ENCODE data around the gene GNB1.

Gene GNB1

GRCh38 chr1:1832166-1832565, 58.7 kb downstream of the GNB1 start:
- in situ Hi-C loops (cut with HindIII; ENCODE audit: low pct_unique_long_range_greater_than_20kb, low sequenced_read_pairs), result no loop called here
- DNase-seq (ENCODE audit: low read depth in 1 of 2, low spot score in 1 of 2), result no peak

GRCh38 chr1:1827089-1827848, 63.6 kb downstream of the GNB1 start:
- TF ChIP-seq JUND (IDR thresholded peaks at IDR 0.05; ENCODE audit: low read depth), result no peak
- in situ Hi-C loops (cut with HindIII; ENCODE audit: low pct_unique_long_range_greater_than_20kb, low sequenced_read_pairs), result no loop called here
- no peak for DNase-seq (ENCODE audit: low read depth in 1 of 2, low spot score in 1 of 2)

More at GRCh38 chr1:1832166-1832565, 58.7 kb downstream of the GNB1 start:
- no peak for TF ChIP-seq JUND (IDR thresholded peaks at IDR 0.05; ENCODE audit: low read depth)

- no peak for DNase-seq (ENCODE audit: low read depth in 1 of 2, low spot score in 1 of 2)
- in situ Hi-C loops (cut with HindIII; ENCODE audit: low pct_unique_long_range_greater_than_20kb, low sequenced_read_pairs), result no loop called here
- TF ChIP-seq JUND (IDR thresholded peaks at IDR 0.05; ENCODE audit: low read depth), result no peak
Observed at GRCh38 chr1:1826356-1827088, 64.4 kb downstream of the GNB1 start.

GRCh38 chr1:1825217-1825616, 65.7 kb downstream of the GNB1 start:
- in situ Hi-C loops (cut with HindIII; ENCODE audit: low pct_unique_long_range_greater_than_20kb, low sequenced_read_pairs), result no loop called here
- no peak for TF ChIP-seq JUND (IDR thresholded peaks at IDR 0.05; ENCODE audit: low read depth)
- DNase-seq (ENCODE audit: low read depth in 1 of 2, low spot score in 1 of 2), result no peak

- no peak for DNase-seq (ENCODE audit: low read depth in 1 of 2, low spot score in 1 of 2)
- TF ChIP-seq JUND (IDR thresholded peaks at IDR 0.05; ENCODE audit: low read depth), result no peak
- in situ Hi-C loops (cut with HindIII; ENCODE audit: low pct_unique_long_range_greater_than_20kb, low sequenced_read_pairs), result no loop called here
Observed at GRCh38 chr1:1819762-1820161, 71.1 kb downstream of the GNB1 start.

- no peak for TF ChIP-seq JUND (IDR thresholded peaks at IDR 0.05; ENCODE audit: low read depth)
- DNase-seq (ENCODE audit: low read depth in 1 of 2, low spot score in 1 of 2), result no peak
- in situ Hi-C loops (cut with HindIII; ENCODE audit: low pct_unique_long_range_greater_than_20kb, low sequenced_read_pairs), result no loop called here
Observed at GRCh38 chr1:1817221-1817620, 73.7 kb downstream of the GNB1 start.

- no peak for DNase-seq (ENCODE audit: low read depth in 1 of 2, low spot score in 1 of 2)
- in situ Hi-C loops (cut with HindIII; ENCODE audit: low pct_unique_long_range_greater_than_20kb, low sequenced_read_pairs), result no loop called here
- TF ChIP-seq JUND (IDR thresholded peaks at IDR 0.05; ENCODE audit: low read depth), result no peak
Observed at GRCh38 chr1:1815606-1816281, 75.1 kb downstream of the GNB1 start.

- in situ Hi-C loops (cut with HindIII; ENCODE audit: low pct_unique_long_range_greater_than_20kb, low sequenced_read_pairs), result no loop called here
- no peak for TF ChIP-seq JUND (IDR thresholded peaks at IDR 0.05; ENCODE audit: low read depth)
- DNase-seq (ENCODE audit: low read depth in 1 of 2, low spot score in 1 of 2), result no peak
Observed at GRCh38 chr1:1809489-1809888, 81.4 kb downstream of the GNB1 start.

GRCh38 chr1:1808206-1808605, 82.7 kb downstream of the GNB1 start:
- TF ChIP-seq JUND (IDR thresholded peaks at IDR 0.05; ENCODE audit: low read depth), result no peak
- in situ Hi-C loops (cut with HindIII; ENCODE audit: low pct_unique_long_range_greater_than_20kb, low sequenced_read_pairs), result no loop called here
- DNase-seq (ENCODE audit: low read depth in 1 of 2, low spot score in 1 of 2), result no peak

- TF ChIP-seq JUND (IDR thresholded peaks at IDR 0.05; ENCODE audit: low read depth), result no peak
- no peak for DNase-seq (ENCODE audit: low read depth in 1 of 2, low spot score in 1 of 2)
- in situ Hi-C loops (cut with HindIII; ENCODE audit: low pct_unique_long_range_greater_than_20kb, low sequenced_read_pairs), result no loop called here
Observed at GRCh38 chr1:1806890-1807289, 84.0 kb downstream of the GNB1 start.

GRCh38 chr1:1804301-1804700, 86.6 kb downstream of the GNB1 start:
- DNase-seq (ENCODE audit: low read depth in 1 of 2, low spot score in 1 of 2), result no peak
- in situ Hi-C loops (cut with HindIII; ENCODE audit: low pct_unique_long_range_greater_than_20kb, low sequenced_read_pairs), result no loop called here
- no peak for TF ChIP-seq JUND (IDR thresholded peaks at IDR 0.05; ENCODE audit: low read depth)

GRCh38 chr1:1802871-1803270, 88.0 kb downstream of the GNB1 start:
- in situ Hi-C loops (cut with HindIII; ENCODE audit: low pct_unique_long_range_greater_than_20kb, low sequenced_read_pairs), result no loop called here
- no peak for TF ChIP-seq JUND (IDR thresholded peaks at IDR 0.05; ENCODE audit: low read depth)
- DNase-seq (ENCODE audit: low read depth in 1 of 2, low spot score in 1 of 2), result no peak

GRCh38 chr1:1799716-1800115, 91.2 kb downstream of the GNB1 start:
- no peak for TF ChIP-seq JUND (IDR thresholded peaks at IDR 0.05; ENCODE audit: low read depth)
- in situ Hi-C loops (cut with HindIII; ENCODE audit: low pct_unique_long_range_greater_than_20kb, low sequenced_read_pairs), result no loop called here
- DNase-seq (ENCODE audit: low read depth in 1 of 2, low spot score in 1 of 2), result no peak
